ENCODE measurements around the gene GALNT16. TPM values are rescaled to one million over a fixed set of nuclear protein-coding genes. Genes with fewer than 3 reads are reported as not detected.

GALNT16 gene
- total RNA-seq, 4 donors from 2014 or later = 3.7 to 16.2 (median 6.7) TPM

- 85 to 87% methylated on average over 4 to 5 of the region's 7 CpGs for whole genome bisulfite sequencing, 2 donors (ENCODE audit: low coverage in 1 of 2)
- Histone ChIP-seq H3K27ac (no peak overlapping the region), H3K9me3 (no peaks in the 10 kb centered on the region), H3K4me1 (peaks cover 0 to 17% (median 5%) of the 10 kb centered on the region in 3 donors), H3K36me3 (no peaks in the 10 kb centered on the region), H3K4me3 (no peak overlapping the region), H3K27me3 (no peaks in the 10 kb centered on the region)
- no peak for ATAC-seq
- TF ChIP-seq POLR2A (IDR thresholded peaks at IDR 0.05) (no peak), EP300 (IDR thresholded peaks at IDR 0.05) (no peak), POLR2AphosphoS5 (IDR thresholded peaks at IDR 0.05) (no peak)
- TF ChIP-seq, protein P1, sequence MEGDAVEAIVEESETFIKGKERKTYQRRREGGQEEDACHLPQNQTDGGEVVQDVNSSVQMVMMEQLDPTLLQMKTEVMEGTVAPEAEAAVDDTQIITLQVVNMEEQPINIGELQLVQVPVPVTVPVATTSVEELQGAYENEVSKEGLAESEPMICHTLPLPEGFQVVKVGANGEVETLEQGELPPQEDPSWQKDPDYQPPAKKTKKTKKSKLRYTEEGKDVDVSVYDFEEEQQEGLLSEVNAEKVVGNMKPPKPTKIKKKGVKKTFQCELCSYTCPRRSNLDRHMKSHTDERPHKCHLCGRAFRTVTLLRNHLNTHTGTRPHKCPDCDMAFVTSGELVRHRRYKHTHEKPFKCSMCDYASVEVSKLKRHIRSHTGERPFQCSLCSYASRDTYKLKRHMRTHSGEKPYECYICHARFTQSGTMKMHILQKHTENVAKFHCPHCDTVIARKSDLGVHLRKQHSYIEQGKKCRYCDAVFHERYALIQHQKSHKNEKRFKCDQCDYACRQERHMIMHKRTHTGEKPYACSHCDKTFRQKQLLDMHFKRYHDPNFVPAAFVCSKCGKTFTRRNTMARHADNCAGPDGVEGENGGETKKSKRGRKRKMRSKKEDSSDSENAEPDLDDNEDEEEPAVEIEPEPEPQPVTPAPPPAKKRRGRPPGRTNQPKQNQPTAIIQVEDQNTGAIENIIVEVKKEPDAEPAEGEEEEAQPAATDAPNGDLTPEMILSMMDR (IDR thresholded peaks at IDR 0.05) = no peak
Measured at GRCh38 chr14:69357544-69358200, 97.7 kb downstream of the GALNT16 start.

DNA sequence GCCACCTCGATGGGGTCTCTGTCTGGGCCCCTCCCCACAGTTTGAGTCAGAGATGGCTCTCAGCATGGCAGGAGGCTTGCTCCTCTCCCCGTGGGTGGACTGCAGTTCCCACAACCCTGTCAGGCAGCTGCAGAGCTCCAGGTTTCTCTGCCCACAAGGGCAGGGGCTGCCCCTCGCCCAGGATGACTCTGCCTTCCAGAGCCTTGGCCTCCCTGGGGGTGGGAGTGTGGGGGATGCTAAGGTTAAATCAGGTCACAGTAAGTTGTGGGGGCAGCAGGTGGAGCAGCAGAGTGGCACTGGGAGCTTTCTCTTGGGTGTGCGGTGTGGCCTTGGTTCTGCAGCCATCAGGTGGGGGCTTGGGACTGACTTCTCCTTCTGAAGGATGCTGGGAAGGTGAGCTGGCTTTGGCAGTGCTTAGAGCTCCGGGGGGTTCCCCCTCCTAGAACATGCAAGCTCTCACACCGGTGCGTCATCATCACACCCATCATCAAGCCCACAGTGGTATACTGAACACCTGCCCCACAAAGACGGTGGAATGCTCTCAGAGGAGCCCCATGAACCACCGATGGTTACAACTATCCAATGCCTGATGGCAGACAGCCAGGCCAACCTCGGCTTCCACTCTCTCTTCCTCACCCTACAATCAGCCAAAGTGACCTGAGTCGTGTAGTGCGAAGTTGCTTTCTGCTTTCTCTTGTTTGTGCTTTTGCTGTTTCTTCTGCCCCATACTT is 98.4 kb downstream of the GALNT16 start:
- Histone ChIP-seq H3K36me3 (no peaks in the 10 kb centered on the region), H3K4me1 (peaks cover 0 to 17% (median 5%) of the 10 kb centered on the region in 3 donors), H3K27me3 (no peaks in the 10 kb centered on the region), H3K27ac (no peak overlapping the region), H3K9me3 (no peaks in the 10 kb centered on the region), H3K4me3 (no peak overlapping the region)
- TF ChIP-seq POLR2A (IDR thresholded peaks at IDR 0.05) = no peak
- TF ChIP-seq, protein P1 (IDR thresholded peaks at IDR 0.05) = no peak
- TF ChIP-seq POLR2AphosphoS5 (IDR thresholded peaks at IDR 0.05) = no peak
- no peak for TF ChIP-seq EP300 (IDR thresholded peaks at IDR 0.05)
- ATAC-seq = no peak
- WGBS, 2 donors (ENCODE audit: low coverage in 1 of 2) = 42 to 71% methylated on average over 3 to 6 of the region's 12 CpGs

DNA sequence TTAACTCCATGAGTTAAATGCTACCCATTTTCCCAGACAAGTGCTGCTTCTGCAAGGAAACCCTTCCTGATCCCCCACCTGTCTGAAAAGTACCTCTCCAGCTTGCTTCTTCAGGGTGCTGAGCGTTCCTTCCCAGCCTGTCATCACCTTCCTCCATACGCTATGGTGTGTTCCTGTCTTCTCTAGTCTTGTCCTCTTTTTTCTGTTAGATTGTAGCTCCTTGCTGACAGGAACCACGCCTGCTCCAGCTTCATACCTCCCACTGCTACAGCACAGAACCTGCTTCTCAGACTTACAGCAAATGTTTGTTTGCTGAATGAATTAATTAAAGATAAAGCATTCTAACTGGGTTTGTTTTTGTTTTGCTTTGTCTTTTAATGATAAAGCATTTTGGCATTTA is 99.0 kb downstream of the GALNT16 start:
- WGBS, 2 donors (ENCODE audit: low coverage in 1 of 2) = 82 to 89% methylated on average over 3 of the region's 3 CpGs
- Histone ChIP-seq H3K4me1 (peaks cover 0 to 17% (median 5%) of the 10 kb centered on the region in 3 donors), H3K27me3 (no peaks in the 10 kb centered on the region), H3K36me3 (no peaks in the 10 kb centered on the region), H3K27ac (no peak overlapping the region), H3K4me3 (no peak overlapping the region), H3K9me3 (no peaks in the 10 kb centered on the region)
- ATAC-seq = no peak
- TF ChIP-seq EP300 (IDR thresholded peaks at IDR 0.05) = no peak
- no peak for TF ChIP-seq POLR2AphosphoS5 (IDR thresholded peaks at IDR 0.05)
- TF ChIP-seq POLR2A (IDR thresholded peaks at IDR 0.05) = no peak
- TF ChIP-seq, protein P1 (IDR thresholded peaks at IDR 0.05) = no peak

- H3K4me3 ChIP-seq = no peak overlapping the region
- TF ChIP-seq POLR2A (IDR thresholded peaks at IDR 0.05) (no peak), POLR2AphosphoS5 (IDR thresholded peaks at IDR 0.05) (no peak), EP300 (IDR thresholded peaks at IDR 0.05) (no peak)
- TF ChIP-seq, protein P1 (IDR thresholded peaks at IDR 0.05) = no peak
- no peaks in the 10 kb centered on the region for H3K36me3 ChIP-seq
- no peak for ATAC-seq
- no peaks in the 10 kb centered on the region for H3K27me3 ChIP-seq
- 53 to 100% methylated on average over 1 to 5 of the region's 7 CpGs for WGBS, 2 donors (ENCODE audit: low coverage in 1 of 2)
- peaks cover 0 to 9% (median 5%) of the 10 kb centered on the region in 3 donors for H3K4me1 ChIP-seq
- H3K27ac ChIP-seq = no peak overlapping the region
- no peaks in the 10 kb centered on the region for H3K9me3 ChIP-seq
Measured at GRCh38 chr14:69360438-69361108, 100.6 kb downstream of the GALNT16 start.
